ENCODE measurements around the gene PFDN4. TPM values are rescaled to one million over a fixed set of nuclear protein-coding genes. Genes with fewer than 3 reads are reported as not detected.

PFDN4 gene
- total and polyA plus RNA-seq, 2 of the 13 experiments (the other 11 are each of a cell fraction or from before 2014, with no cell fraction given) = 59.8 to 227 TPM

DNA sequence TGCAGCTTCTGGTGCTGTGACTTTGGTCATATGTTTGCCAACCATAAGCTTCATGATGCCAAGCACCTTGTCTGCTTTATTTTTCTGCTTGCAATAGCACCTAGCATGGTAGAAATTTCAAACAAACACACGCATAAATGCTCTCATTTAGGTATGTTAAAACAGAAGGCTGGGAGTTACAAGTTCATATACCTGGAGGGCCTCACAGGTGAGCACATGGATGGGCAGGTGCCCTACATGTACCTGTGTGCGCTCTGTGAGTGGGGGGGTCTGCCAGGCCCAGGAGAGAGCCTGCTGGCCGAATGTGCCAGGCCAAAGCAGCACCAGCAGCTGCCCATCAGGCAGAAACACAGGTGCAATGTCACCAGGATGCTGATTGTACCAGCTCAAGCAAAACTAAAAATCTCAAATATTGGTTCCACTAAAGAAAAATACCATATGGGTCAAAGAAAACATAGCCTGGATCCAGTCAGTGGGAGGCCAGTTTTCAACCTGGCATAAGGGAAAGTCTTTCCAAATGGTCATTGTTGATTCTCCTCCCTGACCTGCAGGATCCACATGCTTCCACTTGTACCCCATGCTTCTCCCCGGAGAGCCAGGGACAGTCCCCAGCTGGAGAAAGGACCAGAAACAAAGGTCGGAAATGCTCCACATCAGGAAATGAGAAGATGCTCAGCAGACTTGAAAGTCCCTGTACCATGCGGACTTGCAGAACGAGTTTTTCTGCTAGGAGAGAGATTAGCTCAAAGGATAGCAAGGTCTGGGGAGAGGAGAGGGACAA lies 7.2 kb upstream of the PFDN4 start (continued):
- TF ChIP-seq, protein P1, sequence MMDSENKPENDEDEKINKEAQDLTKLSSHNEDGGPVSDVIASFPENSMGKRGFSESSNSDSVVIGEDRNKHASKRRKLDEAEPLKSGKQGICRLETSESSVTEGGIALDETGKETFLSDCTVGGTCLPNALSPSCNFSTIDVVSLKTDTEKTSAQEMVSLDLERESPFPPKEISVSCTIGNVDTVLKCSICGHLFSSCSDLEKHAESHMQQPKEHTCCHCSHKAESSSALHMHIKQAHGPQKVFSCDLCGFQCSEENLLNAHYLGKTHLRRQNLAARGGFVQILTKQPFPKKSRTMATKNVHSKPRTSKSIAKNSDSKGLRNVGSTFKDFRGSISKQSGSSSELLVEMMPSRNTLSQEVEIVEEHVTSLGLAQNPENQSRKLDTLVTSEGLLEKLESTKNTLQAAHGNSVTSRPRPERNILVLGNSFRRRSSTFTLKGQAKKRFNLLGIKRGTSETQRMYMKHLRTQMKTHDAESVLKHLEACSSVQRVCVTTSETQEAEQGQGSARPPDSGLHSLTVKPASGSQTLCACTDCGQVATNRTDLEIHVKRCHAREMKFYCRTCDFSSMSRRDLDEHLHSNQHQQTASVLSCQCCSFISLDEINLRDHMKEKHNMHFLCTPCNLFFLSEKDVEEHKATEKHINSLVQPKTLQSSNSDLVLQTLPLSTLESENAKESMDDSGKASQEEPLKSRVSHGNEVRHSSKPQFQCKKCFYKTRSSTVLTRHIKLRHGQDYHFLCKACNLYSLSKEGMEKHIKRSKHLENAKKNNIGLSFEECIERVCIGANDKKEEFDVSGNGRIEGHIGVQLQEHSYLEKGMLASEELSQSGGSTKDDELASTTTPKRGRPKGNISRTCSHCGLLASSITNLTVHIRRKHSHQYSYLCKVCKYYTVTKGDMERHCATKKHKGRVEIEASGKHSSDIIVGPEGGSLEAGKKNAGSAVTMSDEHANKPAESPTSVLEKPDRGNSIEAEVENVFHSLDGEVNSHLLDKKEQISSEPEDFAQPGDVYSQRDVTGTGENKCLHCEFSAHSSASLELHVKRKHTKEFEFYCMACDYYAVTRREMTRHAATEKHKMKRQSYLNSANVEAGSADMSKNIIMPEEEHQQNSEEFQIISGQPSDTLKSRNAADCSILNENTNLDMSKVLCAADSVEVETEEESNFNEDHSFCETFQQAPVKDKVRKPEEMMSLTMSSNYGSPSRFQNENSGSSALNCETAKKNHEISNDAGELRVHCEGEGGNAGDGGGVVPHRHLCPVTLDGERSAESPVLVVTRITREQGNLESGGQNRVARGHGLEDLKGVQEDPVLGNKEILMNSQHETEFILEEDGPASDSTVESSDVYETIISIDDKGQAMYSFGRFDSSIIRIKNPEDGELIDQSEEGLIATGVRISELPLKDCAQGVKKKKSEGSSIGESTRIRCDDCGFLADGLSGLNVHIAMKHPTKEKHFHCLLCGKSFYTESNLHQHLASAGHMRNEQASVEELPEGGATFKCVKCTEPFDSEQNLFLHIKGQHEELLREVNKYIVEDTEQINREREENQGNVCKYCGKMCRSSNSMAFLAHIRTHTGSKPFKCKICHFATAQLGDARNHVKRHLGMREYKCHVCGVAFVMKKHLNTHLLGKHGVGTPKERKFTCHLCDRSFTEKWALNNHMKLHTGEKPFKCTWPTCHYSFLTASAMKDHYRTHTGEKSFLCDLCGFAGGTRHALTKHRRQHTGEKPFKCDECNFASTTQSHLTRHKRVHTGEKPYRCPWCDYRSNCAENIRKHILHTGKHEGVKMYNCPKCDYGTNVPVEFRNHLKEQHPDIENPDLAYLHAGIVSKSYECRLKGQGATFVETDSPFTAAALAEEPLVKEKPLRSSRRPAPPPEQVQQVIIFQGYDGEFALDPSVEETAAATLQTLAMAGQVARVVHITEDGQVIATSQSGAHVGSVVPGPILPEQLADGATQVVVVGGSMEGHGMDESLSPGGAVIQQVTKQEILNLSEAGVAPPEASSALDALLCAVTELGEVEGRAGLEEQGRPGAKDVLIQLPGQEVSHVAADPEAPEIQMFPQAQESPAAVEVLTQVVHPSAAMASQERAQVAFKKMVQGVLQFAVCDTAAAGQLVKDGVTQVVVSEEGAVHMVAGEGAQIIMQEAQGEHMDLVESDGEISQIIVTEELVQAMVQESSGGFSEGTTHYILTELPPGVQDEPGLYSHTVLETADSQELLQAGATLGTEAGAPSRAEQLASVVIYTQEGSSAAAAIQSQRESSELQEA (CRISPR knock-in tag; IDR thresholded peaks at IDR 0.05; ENCODE audit: not compliant biosample characterization) = no peak
- TF ChIP-seq AKAP8 (CRISPR knock-in tag; IDR thresholded peaks at IDR 0.05) (no peak), MED13 (CRISPR knock-in tag; IDR thresholded peaks at IDR 0.05) (no peak), MXI1 (IDR thresholded peaks at IDR 0.05; ENCODE audit: borderline replicate concordance, low read depth, low read length) (no peak), KAT8 (CRISPR knock-in tag; IDR thresholded peaks at IDR 0.05) (no peak), ZNF766 (CRISPR knock-in tag; IDR thresholded peaks at IDR 0.05; ENCODE audit: borderline replicate concordance) (no peak), NR3C1 (CRISPR knock-in tag; IDR thresholded peaks at IDR 0.05) (no peak)
- TF ChIP-seq, protein P2, sequence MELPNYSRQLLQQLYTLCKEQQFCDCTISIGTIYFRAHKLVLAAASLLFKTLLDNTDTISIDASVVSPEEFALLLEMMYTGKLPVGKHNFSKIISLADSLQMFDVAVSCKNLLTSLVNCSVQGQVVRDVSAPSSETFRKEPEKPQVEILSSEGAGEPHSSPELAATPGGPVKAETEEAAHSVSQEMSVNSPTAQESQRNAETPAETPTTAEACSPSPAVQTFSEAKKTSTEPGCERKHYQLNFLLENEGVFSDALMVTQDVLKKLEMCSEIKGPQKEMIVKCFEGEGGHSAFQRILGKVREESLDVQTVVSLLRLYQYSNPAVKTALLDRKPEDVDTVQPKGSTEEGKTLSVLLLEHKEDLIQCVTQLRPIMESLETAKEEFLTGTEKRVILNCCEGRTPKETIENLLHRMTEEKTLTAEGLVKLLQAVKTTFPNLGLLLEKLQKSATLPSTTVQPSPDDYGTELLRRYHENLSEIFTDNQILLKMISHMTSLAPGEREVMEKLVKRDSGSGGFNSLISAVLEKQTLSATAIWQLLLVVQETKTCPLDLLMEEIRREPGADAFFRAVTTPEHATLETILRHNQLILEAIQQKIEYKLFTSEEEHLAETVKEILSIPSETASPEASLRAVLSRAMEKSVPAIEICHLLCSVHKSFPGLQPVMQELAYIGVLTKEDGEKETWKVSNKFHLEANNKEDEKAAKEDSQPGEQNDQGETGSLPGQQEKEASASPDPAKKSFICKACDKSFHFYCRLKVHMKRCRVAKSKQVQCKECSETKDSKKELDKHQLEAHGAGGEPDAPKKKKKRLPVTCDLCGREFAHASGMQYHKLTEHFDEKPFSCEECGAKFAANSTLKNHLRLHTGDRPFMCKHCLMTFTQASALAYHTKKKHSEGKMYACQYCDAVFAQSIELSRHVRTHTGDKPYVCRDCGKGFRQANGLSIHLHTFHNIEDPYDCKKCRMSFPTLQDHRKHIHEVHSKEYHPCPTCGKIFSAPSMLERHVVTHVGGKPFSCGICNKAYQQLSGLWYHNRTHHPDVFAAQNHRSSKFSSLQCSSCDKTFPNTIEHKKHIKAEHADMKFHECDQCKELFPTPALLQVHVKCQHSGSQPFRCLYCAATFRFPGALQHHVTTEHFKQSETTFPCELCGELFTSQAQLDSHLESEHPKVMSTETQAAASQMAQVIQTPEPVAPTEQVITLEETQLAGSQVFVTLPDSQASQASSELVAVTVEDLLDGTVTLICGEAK (IDR thresholded peaks at IDR 0.05) = no peak
- TF ChIP-seq, protein P2 (CRISPR knock-in tag; IDR thresholded peaks at IDR 0.05) = no peak
